ENCODE results near the gene PRDX1.
A peak's percentile ranks its signal among the peaks of the same experiment; 100 is the strongest.

The PRDX1 gene

GRCh38 chr1:45521413-45522323 is at the start of gene PRDX1:
Gene PRDX1 (minus strand): TSS chr1:45521884. CDS start chr1:45519043, 2,841 bp downstream.
- peak; percentile 97 for DNase-seq (ENCODE audit: low spot score)

- DNase-seq (ENCODE audit: low spot score): no peak
Observed at GRCh38 chr1:45570631-45571030, 48.9 kb upstream of the PRDX1 start.

GRCh38 chr1:45569962-45570581 is 48.4 kb upstream of the PRDX1 start:
- DNase-seq (ENCODE audit: low spot score): peak; percentile 90

GRCh38 chr1:45569571-45569961 is 47.9 kb upstream of the PRDX1 start:
- DNase-seq (ENCODE audit: low spot score): peak; percentile 58

- no peak for DNase-seq (ENCODE audit: low spot score)
Observed at GRCh38 chr1:45568421-45568820, 46.7 kb upstream of the PRDX1 start.

- no peak for DNase-seq (ENCODE audit: low spot score)
Observed at GRCh38 chr1:45567911-45568310, 46.2 kb upstream of the PRDX1 start.

GRCh38 chr1:45566722-45567121 is 45.0 kb upstream of the PRDX1 start:
- DNase-seq (ENCODE audit: low spot score): no peak

GRCh38 chr1:45563843-45564242 is 42.2 kb upstream of the PRDX1 start:
- DNase-seq (ENCODE audit: low spot score): no peak

GRCh38 chr1:45557422-45557944 is 35.8 kb upstream of the PRDX1 start:
- DNase-seq (ENCODE audit: low spot score): peak; percentile 22

- no peak for DNase-seq (ENCODE audit: low spot score)
Observed at GRCh38 chr1:45554198-45554597, 32.5 kb upstream of the PRDX1 start.

GRCh38 chr1:45552331-45552730 is 30.6 kb upstream of the PRDX1 start:
- no peak for DNase-seq (ENCODE audit: low spot score)

GRCh38 chr1:45551684-45552083 is 30.0 kb upstream of the PRDX1 start:
- DNase-seq (ENCODE audit: low spot score): no peak

GRCh38 chr1:45550401-45551351 is 29.0 kb upstream of the PRDX1 start, which contains the start of gene AKR1A1:
Gene AKR1A1 (plus strand): TSS chr1:45550826. CDS start chr1:45561795, 10,969 bp downstream.
- peak; percentile 90 for DNase-seq (ENCODE audit: low spot score)

GRCh38 chr1:45545553-45546310 is 24.0 kb upstream of the PRDX1 start:
- no peak for DNase-seq (ENCODE audit: low spot score)

- no peak for DNase-seq (ENCODE audit: low spot score)
Observed at GRCh38 chr1:45545019-45545493, 23.4 kb upstream of the PRDX1 start.

GRCh38 chr1:45544530-45544929 is 22.8 kb upstream of the PRDX1 start:
- no peak for DNase-seq (ENCODE audit: low spot score)

- DNase-seq (ENCODE audit: low spot score): no peak
Observed at GRCh38 chr1:45543581-45544417, 22.1 kb upstream of the PRDX1 start.

GRCh38 chr1:45542591-45542990 is 20.9 kb upstream of the PRDX1 start:
- DNase-seq (ENCODE audit: low spot score): no peak

GRCh38 chr1:45541193-45541592 is 19.5 kb upstream of the PRDX1 start:
- no peak for DNase-seq (ENCODE audit: low spot score)

GRCh38 chr1:45536886-45537285 is 15.2 kb upstream of the PRDX1 start:
- DNase-seq (ENCODE audit: low spot score): no peak
